H1 (cell line): ENCODE results near the gene SPDYE3. TPM values are rescaled to one million over a fixed set of nuclear protein-coding genes. Genes with fewer than 3 reads are reported as not detected.

Experiments
- CTCF ChIA-PET: fragments of 300-600 bp; sonication (Branson Sonifier 250); formaldehyde crosslinking; loops from one replicate; lab custom pipeline; 2021; ENCODE audit not compliant: partially characterized antibody; lab: Charles Lee
- POLR2A ChIA-PET: fragments of 300-600 bp; sonication (Branson Sonifier 250); formaldehyde crosslinking; loops from one replicate; lab custom pipeline; 2021; ENCODE audit warnings: inconsistent platforms; ENCODE audit not compliant: partially characterized antibody; lab: Charles Lee
- DNase-seq, 2 experiments: peaks; one replicate each; pipeline versions ENCODE4 v3.0.0 to v3.0.0-alpha.2; 2010 to 2022; ENCODE audit warnings: low spot score in 2 of 2, low read depth in 1 of 2, mixed read lengths in 1 of 2
- FAIRE-seq: peaks from 2 replicates; lab custom pipeline; 2011; peaks lifted over from hg19 to GRCh38; lab: Jason Lieb, UNC
- H2AFZ ChIP-seq: 2 replicates; pipeline ENCODE4 v1.8.1; 2012; ENCODE audit warnings: low read length, inconsistent platforms
- H2AK5ac ChIP-seq: 2 replicates; pipeline ENCODE4 v1.6.1; 2013; ENCODE audit warnings: low read depth, low read length
- H2BK120ac ChIP-seq: replicated peaks from 2 replicates; pipeline ENCODE3; 2013; ENCODE audit warnings: low read depth, low read length, inconsistent platforms
- H2BK12ac ChIP-seq: 2 replicates; pipeline ENCODE4 v1.6.1; 2013; ENCODE audit warnings: low read depth, low read length
- H2BK15ac ChIP-seq: 2 replicates; pipeline ENCODE4 v1.6.1; 2013; ENCODE audit warnings: low read length
- H2BK20ac ChIP-seq: 2 replicates; pipeline ENCODE4 v1.6.1; 2013; ENCODE audit warnings: low read length
- H2BK5ac ChIP-seq: 2 replicates; pipeline ENCODE4 v1.6.1; 2013; ENCODE audit warnings: low read depth, low read length
- H3K14ac ChIP-seq: 2 replicates; pipeline ENCODE4 v1.6.1; 2013; ENCODE audit warnings: inconsistent platforms; ENCODE audit not compliant: insufficient read length
- H3K18ac ChIP-seq: 2 replicates; pipeline ENCODE4 v1.6.1; 2013; ENCODE audit warnings: low read length; ENCODE audit errors: extremely low read depth
- H3K23ac ChIP-seq: 2 replicates; pipeline ENCODE4 v1.6.1; 2013; ENCODE audit warnings: inconsistent platforms; ENCODE audit not compliant: insufficient read length
- H3K23me2 ChIP-seq: 2 replicates; pipeline ENCODE4 v1.6.1; 2013; ENCODE audit warnings: low read depth, low read length
- H3K27ac ChIP-seq: 2 replicates; pipeline ENCODE4 v1.6.1; 2011; ENCODE audit warnings: low read depth, low read length, inconsistent platforms
- H3K27me3 ChIP-seq, 4 experiments: replicated peaks in 1 of 4; 1 replicate in 1 of 4; 2 replicates in 3 of 4; pipeline versions ENCODE4 v1.6.1 to v1.8.1; 2011 to 2013; ENCODE audit warnings: low read length in 3 of 4, mild to moderate bottlenecking in 3 of 4, inconsistent platforms in 2 of 4, mixed read lengths in 2 of 4, moderate library complexity in 1 of 4; ENCODE audit not compliant: control insufficient read depth in 3 of 4, insufficient read depth in 3 of 4; ENCODE audit errors: extremely low read depth in 1 of 4
- H3K36me3 ChIP-seq, 4 experiments: 2 replicates each; pipeline versions ENCODE4 v1.6.1 to v1.8.1; 2011 to 2013; ENCODE audit warnings: mild to moderate bottlenecking in 4 of 4, low read length in 3 of 4, moderate library complexity in 2 of 4, control low read depth in 1 of 4, inconsistent platforms in 1 of 4; ENCODE audit not compliant: insufficient read depth in 4 of 4, control insufficient read depth in 2 of 4
- H3K4ac ChIP-seq: replicated peaks from 2 replicates; pipeline ENCODE3; 2013; ENCODE audit warnings: low read length, low read depth, mixed read lengths, inconsistent platforms; ENCODE audit not compliant: insufficient read length
- H3K4me1 ChIP-seq, 4 experiments: replicated peaks in 1 of 4; 1 replicate in 1 of 4; 2 replicates in 3 of 4; pipeline versions ENCODE4 v1.6.1 to v1.8.1; 2011 to 2013; ENCODE audit warnings: low read length in 3 of 4, inconsistent platforms in 2 of 4, mixed read lengths in 1 of 4; ENCODE audit not compliant: insufficient read depth in 4 of 4, control insufficient read depth in 3 of 4
- H3K4me2 ChIP-seq, 2 experiments: 2 replicates each; pipeline versions ENCODE4 v1.6.1 to v1.8.1; 2011 to 2013; ENCODE audit warnings: low read depth in 2 of 2, low read length in 2 of 2, control low read depth in 1 of 2, inconsistent platforms in 1 of 2, mild to moderate bottlenecking in 1 of 2; ENCODE audit not compliant: insufficient read depth in 1 of 2
- H3K4me3 ChIP-seq, 4 experiments: fragments of 200-600, 300-600 bp in 1 of 4; sonication (generic), shearing (Covaris generic), sonication (Bioruptor Twin) in 1 of 4; 2 replicates each; pipeline versions ENCODE4 v1.5.1 to v1.8.1; 2011 to 2016; ENCODE audit warnings: low read length in 4 of 4, low read depth in 3 of 4, control low read depth in 2 of 4, inconsistent platforms in 2 of 4, mild to moderate bottlenecking in 2 of 4, mixed read lengths in 1 of 4, moderate library complexity in 1 of 4; ENCODE audit not compliant: insufficient read depth in 2 of 4; ENCODE audit errors: extremely low read depth in 1 of 4
- H3K56ac ChIP-seq: replicated peaks from 2 replicates; pipeline ENCODE3; 2013; ENCODE audit warnings: low read depth, mild to moderate bottlenecking, mixed read lengths, low read length, inconsistent platforms; ENCODE audit not compliant: insufficient read length
- H3K79me1 ChIP-seq: 2 replicates; pipeline ENCODE4 v1.6.1; 2013; ENCODE audit warnings: low read depth, low read length, control low read depth
- H3K79me2 ChIP-seq, 2 experiments: 2 replicates each; pipeline versions ENCODE4 v1.6.1 to v1.8.1; 2012 to 2013; ENCODE audit warnings: low read length in 2 of 2, mild to moderate bottlenecking in 2 of 2, inconsistent platforms in 1 of 2; ENCODE audit not compliant: insufficient read depth in 2 of 2, control insufficient read depth in 1 of 2
- H3K9ac ChIP-seq, 4 experiments: replicated peaks in 1 of 4; 1 replicate in 1 of 4; 2 replicates in 3 of 4; pipeline versions ENCODE4 v1.6.1 to v1.8.1; 2011 to 2013; ENCODE audit warnings: low read depth in 3 of 4, low read length in 3 of 4, control low read depth in 2 of 4, mild to moderate bottlenecking in 2 of 4, moderate library complexity in 2 of 4, inconsistent platforms in 1 of 4; ENCODE audit errors: extremely low read depth in 1 of 4
- H3K9me3 ChIP-seq, 2 experiments: 2 replicates each; pipeline versions ENCODE4 v1.6.1 to v1.8.1; 2012 to 2013; ENCODE audit warnings: mild to moderate bottlenecking in 2 of 2, moderate library complexity in 2 of 2, control low read depth in 1 of 2, inconsistent platforms in 1 of 2, low read depth in 1 of 2, low read length in 1 of 2, mixed read lengths in 1 of 2; ENCODE audit not compliant: insufficient read depth in 2 of 2
- H4K20me1 ChIP-seq, 2 experiments: replicated peaks in 1 of 2; 2 replicates each; pipeline versions ENCODE3 to v1.8.1; 2011 to 2013; ENCODE audit warnings: inconsistent platforms in 2 of 2, low read length in 2 of 2, mild to moderate bottlenecking in 1 of 2; ENCODE audit not compliant: insufficient read depth in 2 of 2, control insufficient read depth in 1 of 2
- H4K5ac ChIP-seq: 2 replicates; pipeline ENCODE4 v1.6.1; 2013; ENCODE audit warnings: low read length, low read depth, mixed read lengths, inconsistent platforms; ENCODE audit not compliant: insufficient read length
- H4K8ac ChIP-seq: 2 replicates; pipeline ENCODE4 v1.8.0; 2013; ENCODE audit warnings: mild to moderate bottlenecking, moderate library complexity, low read length, inconsistent platforms; ENCODE audit not compliant: insufficient read depth; ENCODE audit errors: extremely low read depth
- H4K91ac ChIP-seq: replicated peaks from 2 replicates; pipeline ENCODE3; 2013; ENCODE audit warnings: low read length, mixed read lengths, inconsistent platforms; ENCODE audit not compliant: insufficient read length
- ASH2L ChIP-seq: fragments of 200-600, 300-600 bp; sonication (generic); IDR thresholded peaks from one replicate; pipeline ENCODE4 v1.7.1; 2017; ENCODE audit warnings: low read length
- BRCA1 ChIP-seq: IDR thresholded peaks from 2 replicates; pipeline ENCODE4 v1.6.1; 2012; ENCODE audit warnings: low read depth, low read length, improper control_type of control experiment
- CHD2 ChIP-seq: IDR thresholded peaks from 2 replicates; pipeline ENCODE4 v1.6.1; 2012; ENCODE audit warnings: low read length, improper control_type of control experiment
- KDM1A ChIP-seq: fragments of 200-600, 300-600 bp; sonication (generic); IDR thresholded peaks from 2 replicates; pipeline ENCODE4 v1.7.1; 2016; ENCODE audit warnings: mild to moderate bottlenecking, low read length, borderline replicate concordance
- POLR2A ChIP-seq, 2 experiments: IDR thresholded peaks; 1 replicate in 1 of 2; 2 replicates in 1 of 2; pipeline ENCODE4 v1.6.1; 2011; ENCODE audit warnings: low read depth in 2 of 2, low read length in 2 of 2, mild to moderate bottlenecking in 2 of 2; ENCODE audit errors: control extremely low read depth in 1 of 2
- SIX5 ChIP-seq: IDR thresholded peaks from 2 replicates; pipeline ENCODE4 v1.6.1; 2011; ENCODE audit warnings: mild to moderate bottlenecking, low read depth, low read length
- SRF ChIP-seq: IDR thresholded peaks from 2 replicates; pipeline ENCODE4 v1.6.1; 2011; ENCODE audit warnings: mild to moderate bottlenecking, low read depth, low read length, moderate library complexity
- TAF1 ChIP-seq: IDR thresholded peaks from 2 replicates; pipeline ENCODE4 v1.6.1; 2011; ENCODE audit warnings: mild to moderate bottlenecking, low read depth, low read length
- WGBS, 2 experiments: shearing (Covaris generic) in 1 of 2; methylation state at CpG; one replicate each; pipeline versions ENCODE4 v1.1.6 to v1.1.7; 2013 to 2015; ENCODE audit warnings: low lambda C conversion rate in 2 of 2, mixed read lengths in 2 of 2, inconsistent platforms in 1 of 2, low coverage in 1 of 2, missing lambda C conversion rate in 1 of 2; ENCODE audit not compliant: insufficient replicate concordance in 2 of 2, insufficient coverage in 1 of 2, insufficient read length in 1 of 2; ENCODE audit errors: extremely low coverage in 1 of 2, missing lambda C conversion rate in 1 of 2; 5-methylcytosine and 5-hydroxymethylcytosine counted together
- polyA plus RNA-seq, 7 experiments: library from polyadenylated mRNA; depleted of rRNA in 3 of 7; stranded (reverse) in 5 of 7; unstranded in 2 of 7; fragments of >200 nt in 5 of 7; fragments of 200-250 nt in 2 of 7; gene quantifications; 1 replicate in 5 of 7; 2 replicates in 1 of 7; 4 replicates in 1 of 7; pipeline versions ENCODE4 v1.2.1 to v1.2.3, GENCODE V29; 2011 to 2013; ENCODE audit warnings: missing spikeins in 2 of 7, mixed read lengths in 2 of 7
- total RNA-seq: library from RNA; stranded (reverse); fragmentation: NEBNext Ultra II Directional; extraction: Animal tissue kit (Norgen Biotek cat#: 25700); gene quantifications from 2 replicates; pipeline ENCODE4 v1.2.1, GENCODE V29; 2021

SPDYE3 gene
- total and polyA plus RNA-seq, 2 of the 8 experiments (the other 6 are each of a cell fraction or from before 2014, with no cell fraction given): not detected

DNA sequence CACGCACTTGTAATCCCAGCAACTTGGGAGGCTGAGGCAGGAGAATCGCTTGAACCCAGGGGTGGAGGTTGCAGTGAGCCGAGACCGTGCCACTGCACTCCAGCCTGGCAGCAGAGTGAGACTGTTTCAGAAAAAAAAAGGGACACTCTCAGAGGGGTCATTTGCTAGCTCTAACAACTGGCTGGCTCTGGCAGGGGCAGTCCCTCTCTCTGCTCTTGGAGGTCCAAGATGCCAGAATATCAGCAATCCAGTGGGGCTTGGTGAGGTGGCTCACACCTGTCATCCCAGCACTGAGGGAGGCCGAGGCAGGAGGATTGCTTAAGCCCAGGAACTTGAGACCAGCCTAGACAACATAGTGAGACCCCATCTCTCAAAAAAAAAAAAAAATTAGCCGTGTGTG lies 63.2 kb downstream of the SPDYE3 start:
- Histone ChIP-seq H2BK5ac (peak overlapping the region; percentile 6; the same call in 1 of the 2 replicates), H4K8ac (no peak overlapping the region), H2AFZ (no peak overlapping the region), H3K27ac (no peak overlapping the region), H2BK120ac (no peak overlapping the region), H4K20me1 (no peaks in the 10 kb centered on the region), H3K18ac (peak overlapping the region; percentile 88; the same call in 1 of the 2 replicates), H2BK15ac (no peak overlapping the region), H3K36me3 (peaks cover 0 to 13% (median 0%) of the 10 kb centered on the region in 4 experiments; a peak in 1 of 8 replicates), H3K56ac (no peak overlapping the region), H3K79me1 (peaks cover 2% of the 10 kb centered on the region; the same call in 1 of the 2 replicates), H4K5ac (peak overlapping the region; percentile 74), H3K23me2 (no peaks in the 10 kb centered on the region), H3K4me2 (peak overlapping the region in 1 of 2 experiments; percentile 48; a peak in 1 of 4 replicates), H3K27me3 (0 out of 7 replicates have a peak, but pooled peaks cover 0 to 2% (median 0%) of the 10 kb centered on the region in 4 experiments), H3K4ac (no peak overlapping the region), H3K4me3 (no peak overlapping the region), H3K79me2 (no peaks in the 10 kb centered on the region), H3K23ac (no peak overlapping the region), H2BK12ac (peak overlapping the region; percentile 90), H3K9me3 (no peaks in the 10 kb centered on the region), H3K14ac (no peak overlapping the region), H4K91ac (peak overlapping the region; percentile 62), H2BK20ac (peak overlapping the region; percentile 72; the same call in 1 of the 2 replicates), H2AK5ac (no peak overlapping the region)
- WGBS, 2 experiments: 71% methylated on average over 6 of the region's 6 CpGs; no CpG with 5 or more reads in 1 of the 2 experiments
- POLR2A ChIA-PET: interaction anchor here (0.6 to 3.7 kb wide), 8 partner anchors 10 to 59 kb away, joined by 3 to 21 read pairs (median 4); partner anchors contain the start of gene MEPCE
- CTCF ChIA-PET: interaction anchor here (0.7 kb wide), 1 partner anchor 38 kb away, joined by 3 read pairs; no protein-coding TSS in a partner anchor
- DNase-seq (no peak), FAIRE-seq (no peak)
- TF ChIP-seq TAF1 (no peak), SRF (no peak), ASH2L (peak; percentile 37), SIX5 (no peak), POLR2A (IDR thresholded peaks at IDR 0.05; ENCODE audit: control extremely low read depth in 1 of 2, low read depth in 2 of 2, low read length in 2 of 2) (0 out of 3 replicates have a peak, but pooled peaks of 1 of the 2 experiments have one; percentile 7), CHD2 (no peak), BRCA1 (no peak), KDM1A (0 out of 2 replicates have a peak, but pooled peaks have one; percentile 7)
- TF ChIP-seq, all 59 proteins: peak for 3
- no peak overlapping the region for H3K9ac ChIP-seq
- peaks cover 0 to 31% (median 19%) of the 10 kb centered on the region in 4 experiments; a peak in 6 of 7 replicates for H3K4me1 ChIP-seq
